IMR-90 (cell line): ENCODE measurements around the gene TEX101. TPM values are rescaled to one million over a fixed set of nuclear protein-coding genes. Genes with fewer than 3 reads are reported as not detected.

ENCODE experiments used
- ATAC-seq: fragments of 200-7000 bp; cut with Tn5 transposase; 2 replicates; pipeline ENCODE4 v1.9.1; 2020; ENCODE audit warnings: low read depth, mild to moderate bottlenecking, moderate library complexity
- BruUV-seq: library from RNA; stranded (reverse); fragments of 400-500 nt; replicated peaks from 2 replicates; lab custom pipeline; 2021; lab: Mats Ljungman, UMichigan
- CTCF ChIA-PET: fragments of 300-600 bp; formaldehyde crosslinking; extraction: SDS; loops from one replicate; lab custom pipeline; 2021; ENCODE audit warnings: antibody characterized with exemption; lab: Yijun Ruan, JAX
- POLR2A ChIA-PET: fragments of 300-600 bp; sonication (Branson Sonifier 250); formaldehyde crosslinking; loops from one replicate; lab custom pipeline; 2022; ENCODE audit warnings: antibody characterized with exemption; ENCODE audit not compliant: unreplicated experiment; lab: Charles Lee
- DNase-seq: peaks from one replicate; pipeline ENCODE4 v3.0.0; 2013
- H2AFZ ChIP-seq: replicated peaks from 2 replicates; pipeline ENCODE3; 2013; ENCODE audit warnings: low read length, mild to moderate bottlenecking; ENCODE audit not compliant: poor library complexity
- H2AK5ac ChIP-seq: 2 replicates; pipeline ENCODE4 v1.6.1; 2013; ENCODE audit warnings: low read depth, low read length, inconsistent platforms
- H2AK9ac ChIP-seq: replicated peaks from 2 replicates; pipeline ENCODE3; 2013; ENCODE audit warnings: mild to moderate bottlenecking, low read depth, low read length, moderate library complexity; ENCODE audit not compliant: poor library complexity
- H2BK120ac ChIP-seq: 2 replicates; pipeline ENCODE4 v1.6.1; 2013; ENCODE audit warnings: low read depth, low read length, inconsistent platforms
- H2BK15ac ChIP-seq: 3 replicates; pipeline ENCODE4 v1.6.1; 2013; ENCODE audit warnings: low read depth, low read length, inconsistent platforms
- H2BK20ac ChIP-seq: 2 replicates; pipeline ENCODE4 v1.6.1; 2013; ENCODE audit warnings: low read depth, mild to moderate bottlenecking, inconsistent platforms, low read length, moderate library complexity
- H2BK5ac ChIP-seq: 2 replicates; pipeline ENCODE4 v1.6.1; 2013; ENCODE audit warnings: mild to moderate bottlenecking, low read depth, low read length, inconsistent platforms; ENCODE audit not compliant: poor library complexity, severe bottlenecking
- H3K14ac ChIP-seq: replicated peaks from 2 replicates; pipeline ENCODE4 v1.6.1; 2013; ENCODE audit warnings: low read depth, low read length, inconsistent platforms
- H3K18ac ChIP-seq: 2 replicates; pipeline ENCODE4 v1.6.1; 2013; ENCODE audit warnings: low read depth, low read length, control low read depth
- H3K23ac ChIP-seq: 2 replicates; pipeline ENCODE4 v1.6.1; 2013; ENCODE audit warnings: low read depth, low read length, inconsistent platforms
- H3K27ac ChIP-seq: 2 replicates; pipeline ENCODE4 v1.5.1; 2013; ENCODE audit warnings: mild to moderate bottlenecking, control low read depth, low read length; ENCODE audit not compliant: insufficient read depth
- H3K27me3 ChIP-seq: 2 replicates; pipeline ENCODE4 v1.6.1; 2013; ENCODE audit warnings: low read length; ENCODE audit not compliant: control insufficient read depth, insufficient read depth
- H3K36me3 ChIP-seq: 2 replicates; pipeline ENCODE4 v1.6.1; 2013; ENCODE audit warnings: low read length, mixed read lengths; ENCODE audit not compliant: control insufficient read depth, insufficient read depth
- H3K4ac ChIP-seq: 2 replicates; pipeline ENCODE4 v1.6.1; 2013; ENCODE audit warnings: low read depth, low read length, inconsistent platforms
- H3K4me1 ChIP-seq: 2 replicates; pipeline ENCODE4 v1.6.1; 2013; ENCODE audit warnings: low read length, mixed read lengths; ENCODE audit not compliant: control insufficient read depth, insufficient read depth
- H3K4me2 ChIP-seq: 2 replicates; pipeline ENCODE4 v1.6.1; 2013; ENCODE audit warnings: low read depth, mild to moderate bottlenecking, control low read depth, low read length, moderate library complexity
- H3K4me3 ChIP-seq: 2 replicates; pipeline ENCODE4 v1.5.1; 2013; ENCODE audit warnings: low read depth, mild to moderate bottlenecking, control low read depth, low read length, moderate library complexity; ENCODE audit not compliant: insufficient read depth
- H3K56ac ChIP-seq: 2 replicates; pipeline ENCODE4 v1.6.1; 2013; ENCODE audit warnings: low read length, inconsistent platforms; ENCODE audit not compliant: insufficient read depth; ENCODE audit errors: extremely low read depth
- H3K79me1 ChIP-seq, 2 experiments: 2 replicates each; pipeline ENCODE4 v1.6.1; 2013; ENCODE audit warnings: low read length in 2 of 2, inconsistent platforms in 1 of 2, low read depth in 1 of 2
- H3K9ac ChIP-seq: 2 replicates; pipeline ENCODE4 v1.6.1; 2013; ENCODE audit warnings: low read depth, low read length, control low read depth
- H3K9me1 ChIP-seq: 2 replicates; pipeline ENCODE4 v1.6.1; 2013; ENCODE audit warnings: low read length, inconsistent platforms; ENCODE audit not compliant: insufficient read depth
- H3K9me3 ChIP-seq: 2 replicates; pipeline ENCODE4 v1.6.1; 2013; ENCODE audit warnings: low read length; ENCODE audit not compliant: control insufficient read depth, insufficient read depth
- H4K20me1 ChIP-seq: 2 replicates; pipeline ENCODE4 v1.6.1; 2013; ENCODE audit warnings: low read length, inconsistent platforms; ENCODE audit not compliant: insufficient read depth
- H4K5ac ChIP-seq: 2 replicates; pipeline ENCODE4 v1.6.1; 2013; ENCODE audit warnings: mild to moderate bottlenecking, low read depth, low read length, control low read depth
- H4K8ac ChIP-seq, 2 experiments: 2 replicates each; pipeline ENCODE4 v1.6.1; 2013; ENCODE audit warnings: low read depth in 2 of 2, low read length in 2 of 2, control low read depth in 1 of 2, inconsistent platforms in 1 of 2
- H4K91ac ChIP-seq: 2 replicates; pipeline ENCODE4 v1.6.1; 2013; ENCODE audit warnings: low read depth, low read length, inconsistent platforms; ENCODE audit not compliant: insufficient read depth
- BHLHE40 ChIP-seq: fragments of 150-350 bp; IDR thresholded peaks from 2 replicates; pipeline ENCODE4 v1.6.1; 2016; ENCODE audit warnings: mild to moderate bottlenecking, low read depth, low read length
- CEBPB ChIP-seq: IDR thresholded peaks from 2 replicates; pipeline ENCODE4 v1.6.1; 2012; ENCODE audit warnings: low read depth, low read length, improper control_type of control experiment
- CHD1 ChIP-seq: IDR thresholded peaks from 2 replicates; pipeline ENCODE4 v1.6.1; 2012; ENCODE audit warnings: low read depth, low read length, improper control_type of control experiment
- CTCF ChIP-seq: conservative IDR thresholded peaks from 2 replicates; pipeline ENCODE4 v1.5.1; 2012; ENCODE audit warnings: mild to moderate bottlenecking, low read depth, low read length, improper control_type of control experiment
- FOS ChIP-seq: fragments of 150-350 bp; IDR thresholded peaks from 2 replicates; pipeline ENCODE4 v1.6.1; 2016; ENCODE audit warnings: low read depth, low read length
- MAFK ChIP-seq: IDR thresholded peaks from 2 replicates; pipeline ENCODE4 v1.6.1; 2012; ENCODE audit warnings: low read depth, low read length, improper control_type of control experiment
- MAZ ChIP-seq: IDR thresholded peaks from 2 replicates; pipeline ENCODE4 v1.6.1; 2012; ENCODE audit warnings: low read depth, mild to moderate bottlenecking, low read length, improper control_type of control experiment, moderate library complexity, borderline replicate concordance
- NFE2L2 ChIP-seq: fragments of 150-350 bp; IDR thresholded peaks from 2 replicates; pipeline ENCODE4 v1.6.1; 2016; ENCODE audit warnings: low read depth, mild to moderate bottlenecking, low read length
- RAD21 ChIP-seq: IDR thresholded peaks from 2 replicates; pipeline ENCODE4 v1.6.1; 2012; ENCODE audit warnings: low read length, improper control_type of control experiment
- RFX5 ChIP-seq: IDR thresholded peaks from 2 replicates; pipeline ENCODE4 v1.8.0; 2012; ENCODE audit warnings: low read depth, mild to moderate bottlenecking, low read length, moderate library complexity
- USF2 ChIP-seq: fragments of 150-350 bp; IDR thresholded peaks from 2 replicates; pipeline ENCODE4 v1.6.1; 2017; ENCODE audit warnings: mild to moderate bottlenecking, antibody characterized with exemption, low read length, low read depth
- WGBS, 2 experiments: methylation state at CpG; one replicate each; pipeline versions ENCODE4 v1.1.5 to v1.1.7; 2013; ENCODE audit warnings: missing lambda C conversion rate in 2 of 2; ENCODE audit not compliant: insufficient read length in 1 of 2; ENCODE audit errors: extremely low coverage in 2 of 2; 5-methylcytosine and 5-hydroxymethylcytosine counted together
- dilution Hi-C: fragments of 300-500 bp; cut with HindIII; formaldehyde crosslinking; loops from one replicate; pipeline ENCODE4 v1.14.3; 2018; ENCODE audit warnings: low sequenced_read_pairs; ENCODE audit not compliant: unreplicated experiment
- in situ Hi-C: fragments of 300-500 bp; cut with MboI; formaldehyde crosslinking; loops from 3 replicates; pipeline ENCODE4 v1.14.3; 2019; ENCODE audit warnings: low sequenced_read_pairs, inconsistent platforms, mixed read lengths
- intact Hi-C: fragments of 100-400 bp; cut with micrococcal nuclease; formaldehyde crosslinking; loops from 2 replicates; pipeline ENCODE4 v1.10.0; 2022
- polyA plus RNA-seq, 3 experiments: library from polyadenylated mRNA; depleted of rRNA; stranded (reverse); fragments of >200 nt; gene quantifications; 2 replicates each; pipeline ENCODE4 v1.2.3, GENCODE V29; 2012; ENCODE audit warnings: low replicate concordance in 1 of 3
- total RNA-seq: library from RNA; depleted of rRNA; stranded (reverse); fragments of >200 nt; gene quantifications from 2 replicates; pipeline ENCODE4 v1.2.3, GENCODE V29; 2012

TEX101 gene
- total and polyA plus RNA-seq, 2 of the 4 experiments (the other 2 are of a cell fraction) = not detected

- H3K9me3 ChIP-seq = no peaks in the 10 kb centered on the region
- no peaks in the 10 kb centered on the region for H4K20me1 ChIP-seq
- no CpG with 5 or more reads among the region's 12 CpGs for WGBS, 2 experiments
- H2AK5ac ChIP-seq = no peak overlapping the region
- H3K9me1 ChIP-seq = peaks cover 8% of the 10 kb centered on the region; the same call in 1 of the 2 replicates
- H3K4me1 ChIP-seq = no peaks in the 10 kb centered on the region
- DNase-seq (no peak), ATAC-seq (no peak)
- no peak overlapping the region for H4K5ac ChIP-seq
- H3K9ac ChIP-seq = no peak overlapping the region
- no peak overlapping the region for H3K27ac ChIP-seq
- no peaks in the 10 kb centered on the region for H3K79me1 ChIP-seq
- H2BK120ac ChIP-seq = no peak overlapping the region
- no peak overlapping the region for H3K18ac ChIP-seq
- peaks cover 2% of the 10 kb centered on the region; the same call in 1 of the 2 replicates for H3K27me3 ChIP-seq
- H3K56ac ChIP-seq = no peak overlapping the region
- in situ Hi-C loops (no loop called here), dilution Hi-C loops (no loop called here), intact Hi-C loops (no loop called here)
- H2BK20ac ChIP-seq = no peak overlapping the region
- H3K23ac ChIP-seq = no peak overlapping the region
- H3K4me3 ChIP-seq = no peak overlapping the region
- TF ChIP-seq MAFK (no peak), MAZ (no peak), BHLHE40 (no peak), CHD1 (no peak), CTCF (no peak), FOS (no peak), RFX5 (no peak), RAD21 (no peak), NFE2L2 (no peak), USF2 (no peak), CEBPB (no peak)
- no peak overlapping the region for H3K4ac ChIP-seq
- no TSS peak for BruUV-seq
- no peak overlapping the region for H2AFZ ChIP-seq
- POLR2A ChIA-PET = no interaction called here
- no peak overlapping the region for H4K8ac ChIP-seq
- no peak overlapping the region for H3K14ac ChIP-seq
- H4K91ac ChIP-seq = no peak overlapping the region
- H3K36me3 ChIP-seq = no peaks in the 10 kb centered on the region
- H2AK9ac ChIP-seq = no peak overlapping the region
- no peak overlapping the region for H2BK15ac ChIP-seq
- H2BK5ac ChIP-seq = no peak overlapping the region
- H3K4me2 ChIP-seq = no peak overlapping the region
- CTCF ChIA-PET = no interaction called here
Observed at GRCh38 chr19:43461303-43461702, 46.6 kb downstream of the TEX101 start.
